SK-N-SH treated with all-trans-retinoic acid at 6 μM for 48 hours (cell line): Measurements from ENCODE around the gene RIPOR2.

ENCODE experiments used
- ATAC-seq: fragments of 200-7000 bp; cut with Tn5 transposase; 3 replicates; pipeline ENCODE4 v1.9.1; 2020; ENCODE audit warnings: mild to moderate bottlenecking, moderate library complexity
- ARNTL ChIP-seq: fragments of 450-650 bp; formaldehyde crosslinking; IDR thresholded peaks from 2 replicates; pipeline ENCODE4 v1.5.0; 2020; ENCODE audit warnings: low read depth, mild to moderate bottlenecking, moderate library complexity, borderline replicate concordance
- CREB5 ChIP-seq: fragments of 250-450 bp; sonication (Bioruptor Pico); IDR thresholded peaks from 2 replicates; pipeline ENCODE4 v1.5.1; 2020; ENCODE audit warnings: low read depth, mild to moderate bottlenecking, moderate library complexity
- CSDC2 ChIP-seq: fragments of 250-450 bp; sonication (Bioruptor Pico); IDR thresholded peaks from 2 replicates; pipeline ENCODE4 v1.5.0; 2020; ENCODE audit warnings: mild to moderate bottlenecking, moderate library complexity
- ESRRG ChIP-seq: fragments of 250-450 bp; sonication (Bioruptor Pico); IDR thresholded peaks from 2 replicates; pipeline ENCODE4 v1.6.1; 2021; ENCODE audit warnings: mild to moderate bottlenecking
- GLIS3 ChIP-seq: fragments of 250-450 bp; sonication (Bioruptor Pico); IDR thresholded peaks from 2 replicates; pipeline ENCODE4 v1.5.0; 2020; ENCODE audit warnings: mild to moderate bottlenecking, moderate library complexity
- ISL1 ChIP-seq: fragments of 250-450 bp; sonication (Bioruptor Pico); IDR thresholded peaks from 2 replicates; pipeline ENCODE4 v2.1.2; 2022; ENCODE audit warnings: mild to moderate bottlenecking, moderate library complexity
- OSR1 ChIP-seq: fragments of 250-450 bp; sonication (Bioruptor Pico); IDR thresholded peaks from 2 replicates; pipeline ENCODE4 v1.8.0; 2022; ENCODE audit warnings: moderate library complexity, mild to moderate bottlenecking, inconsistent platforms
- PATZ1 ChIP-seq: fragments of 250-450 bp; sonication (Bioruptor Pico); IDR thresholded peaks from 2 replicates; pipeline ENCODE4 v1.8.0; 2020; ENCODE audit warnings: mild to moderate bottlenecking, moderate library complexity, borderline replicate concordance
- POU6F1 ChIP-seq: fragments of 250-450 bp; sonication (Bioruptor Pico); IDR thresholded peaks from 2 replicates; pipeline ENCODE4 v1.8.0; 2021; ENCODE audit warnings: low read depth, mild to moderate bottlenecking, moderate library complexity, borderline replicate concordance
- PPARA ChIP-seq: fragments of 250-450 bp; sonication (Bioruptor Pico); IDR thresholded peaks from 2 replicates; pipeline ENCODE4 v1.5.0; 2020; ENCODE audit warnings: mild to moderate bottlenecking, borderline replicate concordance
- SNAI2 ChIP-seq: fragments of 250-450 bp; sonication (Bioruptor Pico); IDR thresholded peaks from 2 replicates; pipeline ENCODE4 v1.5.0; 2020; ENCODE audit warnings: mild to moderate bottlenecking, moderate library complexity
- TSHZ2 ChIP-seq: fragments of 250-450 bp; sonication (Bioruptor Pico); IDR thresholded peaks from 2 replicates; pipeline ENCODE4 v1.5.0; 2020; ENCODE audit warnings: mild to moderate bottlenecking, moderate library complexity
- ZFP3 ChIP-seq: fragments of 250-450 bp; sonication (Bioruptor Pico); IDR thresholded peaks from 2 replicates; pipeline ENCODE4 v1.5.0; 2020; ENCODE audit warnings: mild to moderate bottlenecking, moderate library complexity
- ZNF8 ChIP-seq: fragments of 450-650 bp; formaldehyde crosslinking; IDR thresholded peaks from 2 replicates; pipeline ENCODE4 v1.5.0; 2020; ENCODE audit warnings: mild to moderate bottlenecking, moderate library complexity

RIPOR2 gene

GRCh38 chr6:24907919-24908649 lies 27.7 kb downstream of the RIPOR2 start:
- TF ChIP-seq ZFP3 (CRISPR knock-in tag) = no peak
- TF ChIP-seq PPARA (CRISPR knock-in tag) = no peak
- no peak for TF ChIP-seq TSHZ2
- TF ChIP-seq ISL1 (CRISPR knock-in tag) = no peak
- no peak for TF ChIP-seq ZNF8 (CRISPR knock-in tag)
- ATAC-seq = no peak

- no peak for ATAC-seq
- TF ChIP-seq ZNF8 (CRISPR knock-in tag) (no peak), POU6F1 (CRISPR knock-in tag) (no peak)
Measured at GRCh38 chr6:24906314-24906713, 29.4 kb downstream of the RIPOR2 start.

- no peak for ATAC-seq
- no peak for TF ChIP-seq ESRRG (CRISPR knock-in tag)
- no peak for TF ChIP-seq ZFP3 (CRISPR knock-in tag)
- no peak for TF ChIP-seq OSR1 (CRISPR knock-in tag)
- no peak for TF ChIP-seq PATZ1 (CRISPR knock-in tag)
- no peak for TF ChIP-seq ARNTL
- no peak for TF ChIP-seq ISL1 (CRISPR knock-in tag)
- TF ChIP-seq GLIS3 (CRISPR knock-in tag) = no peak
- no peak for TF ChIP-seq ZNF8 (CRISPR knock-in tag)
- TF ChIP-seq CREB5 (CRISPR knock-in tag) = no peak
- no peak for TF ChIP-seq CSDC2
- TF ChIP-seq POU6F1 (CRISPR knock-in tag) = no peak
- TF ChIP-seq SNAI2 (CRISPR knock-in tag) = no peak
Measured at GRCh38 chr6:24905483-24905882, 30.3 kb downstream of the RIPOR2 start.

GRCh38 chr6:24903681-24904080 lies 32.1 kb downstream of the RIPOR2 start:
- no peak for TF ChIP-seq CREB5 (CRISPR knock-in tag)
- ATAC-seq = no peak
